NK-92 treated with Interleukin-12 subunit alpha and Interleukin-12 subunit beta, amount 100 ng/mL, for 24 hours (cell line): ENCODE data around the gene POLRMT.
"Not testable (repeated sequence)": the region's sequence is repeated elsewhere in the genome, so short reads cannot be mapped to it uniquely, and the experiment has no call there.

Experiments used
- DNase-seq: peaks from one replicate; lab custom pipeline; 2025; lab: John Stamatoyannopoulos, UW

The POLRMT gene

GRCh38 chr19:633068-633785 is at the start of gene POLRMT:
Gene POLRMT (minus strand): TSS chr19:633537. CDS start chr19:633512, 25 bp downstream.
- peak; percentile 96 for DNase-seq

- no peak for DNase-seq
Measured at GRCh38 chr19:682678-683320, 49.5 kb upstream of the POLRMT start.

GRCh38 chr19:681029-682019 is 48.0 kb upstream of the POLRMT start:
- DNase-seq: no peak

GRCh38 chr19:680287-681028 is 47.1 kb upstream of the POLRMT start:
- peak; percentile 100 for DNase-seq

GRCh38 chr19:679418-680286 is 46.3 kb upstream of the POLRMT start:
- no peak for DNase-seq

- DNase-seq: no peak
Measured at GRCh38 chr19:678791-679388, 45.6 kb upstream of the POLRMT start.

- DNase-seq: no peak
Measured at GRCh38 chr19:677601-678436, 44.5 kb upstream of the POLRMT start.

- DNase-seq: no peak
Measured at GRCh38 chr19:677201-677600, 43.9 kb upstream of the POLRMT start.

GRCh38 chr19:676339-677105 is 43.2 kb upstream of the POLRMT start, which contains the start of gene FSTL3:
Gene FSTL3 (plus strand): TSS chr19:676392. CDS start chr19:676424, 32 bp downstream.
- DNase-seq: no peak

- DNase-seq: no peak
Measured at GRCh38 chr19:676007-676338, 42.6 kb upstream of the POLRMT start.

GRCh38 chr19:674282-675151 is 41.2 kb upstream of the POLRMT start:
- DNase-seq: no peak

GRCh38 chr19:670609-671075 is 37.3 kb upstream of the POLRMT start:
- no peak for DNase-seq

GRCh38 chr19:668675-669434 is 35.5 kb upstream of the POLRMT start:
- DNase-seq: not testable (repeated sequence)

GRCh38 chr19:666985-667573 is 33.7 kb upstream of the POLRMT start:
- DNase-seq: not testable (repeated sequence)

GRCh38 chr19:664913-665443 is 31.6 kb upstream of the POLRMT start:
- DNase-seq: peak; percentile 21

GRCh38 chr19:663682-664117 is 30.4 kb upstream of the POLRMT start:
- DNase-seq: no peak
